BE2C (cell line): ENCODE results near the gene FAM117A.
"Not testable (repeated sequence)": the region's sequence is repeated elsewhere in the genome, so short reads cannot be mapped to it uniquely, and the experiment has no call there.

Source experiments
- DNase-seq: peaks from one replicate; pipeline ENCODE4 v3.0.0-alpha.2; 2020
- H3K27me3 ChIP-seq: fragments of 250-450 bp; sonication (Bioruptor Pico); 2 replicates; pipeline ENCODE4 v1.5.1; 2020; ENCODE audit warnings: mild to moderate bottlenecking
- H3K36me3 ChIP-seq: fragments of 250-450 bp; sonication (Bioruptor Pico); 2 replicates; pipeline ENCODE4 v1.5.1; 2020; ENCODE audit warnings: mild to moderate bottlenecking
- H3K4me1 ChIP-seq: fragments of 250-450 bp; sonication (Bioruptor Pico); 2 replicates; pipeline ENCODE4 v1.5.1; 2020
- H3K4me3 ChIP-seq: 2 replicates; pipeline ENCODE4 v1.5.1; 2011; ENCODE audit warnings: low read depth, low read length
- H3K9me3 ChIP-seq: fragments of 250-450 bp; sonication (Bioruptor Pico); 2 replicates; pipeline ENCODE4 v1.5.1; 2020
- TF ChIP-seq, protein P1 (sequence below): IDR thresholded peaks from 2 replicates; pipeline ENCODE4 v1.5.1; 2012; ENCODE audit warnings: mild to moderate bottlenecking, low read depth, low read length

The FAM117A gene

DNA sequence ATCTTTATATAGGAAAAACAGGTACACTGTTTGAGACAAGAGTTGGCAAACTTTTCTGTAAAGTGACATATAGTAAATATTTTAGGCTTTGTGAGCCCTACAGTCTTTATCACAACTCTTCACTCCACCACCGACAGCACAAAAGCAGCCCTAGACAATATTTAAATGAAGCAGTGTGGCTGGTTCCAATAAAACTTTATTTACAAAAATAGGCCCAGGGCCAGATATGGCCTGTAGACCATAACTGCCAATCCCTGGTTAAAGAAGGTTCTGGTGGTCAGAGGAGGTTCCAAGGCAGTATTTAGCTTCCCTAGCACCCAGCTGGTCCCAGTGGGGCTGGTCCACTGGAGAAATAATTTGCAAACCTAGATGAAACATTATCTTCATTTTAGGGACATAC lies 3.6 kb downstream of the FAM117A start:
- DNase-seq, result no peak
- no peak overlapping the region for H3K4me3 ChIP-seq
- TF ChIP-seq, protein P1, sequence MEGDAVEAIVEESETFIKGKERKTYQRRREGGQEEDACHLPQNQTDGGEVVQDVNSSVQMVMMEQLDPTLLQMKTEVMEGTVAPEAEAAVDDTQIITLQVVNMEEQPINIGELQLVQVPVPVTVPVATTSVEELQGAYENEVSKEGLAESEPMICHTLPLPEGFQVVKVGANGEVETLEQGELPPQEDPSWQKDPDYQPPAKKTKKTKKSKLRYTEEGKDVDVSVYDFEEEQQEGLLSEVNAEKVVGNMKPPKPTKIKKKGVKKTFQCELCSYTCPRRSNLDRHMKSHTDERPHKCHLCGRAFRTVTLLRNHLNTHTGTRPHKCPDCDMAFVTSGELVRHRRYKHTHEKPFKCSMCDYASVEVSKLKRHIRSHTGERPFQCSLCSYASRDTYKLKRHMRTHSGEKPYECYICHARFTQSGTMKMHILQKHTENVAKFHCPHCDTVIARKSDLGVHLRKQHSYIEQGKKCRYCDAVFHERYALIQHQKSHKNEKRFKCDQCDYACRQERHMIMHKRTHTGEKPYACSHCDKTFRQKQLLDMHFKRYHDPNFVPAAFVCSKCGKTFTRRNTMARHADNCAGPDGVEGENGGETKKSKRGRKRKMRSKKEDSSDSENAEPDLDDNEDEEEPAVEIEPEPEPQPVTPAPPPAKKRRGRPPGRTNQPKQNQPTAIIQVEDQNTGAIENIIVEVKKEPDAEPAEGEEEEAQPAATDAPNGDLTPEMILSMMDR, result no peak
- no peaks in the 10 kb centered on the region for H3K9me3 ChIP-seq
- no peaks in the 10 kb centered on the region for H3K27me3 ChIP-seq
- H3K4me1 ChIP-seq, result no peaks in the 10 kb centered on the region; the same call in 1 of the 2 replicates
- no peaks in the 10 kb centered on the region for H3K36me3 ChIP-seq

DNA sequence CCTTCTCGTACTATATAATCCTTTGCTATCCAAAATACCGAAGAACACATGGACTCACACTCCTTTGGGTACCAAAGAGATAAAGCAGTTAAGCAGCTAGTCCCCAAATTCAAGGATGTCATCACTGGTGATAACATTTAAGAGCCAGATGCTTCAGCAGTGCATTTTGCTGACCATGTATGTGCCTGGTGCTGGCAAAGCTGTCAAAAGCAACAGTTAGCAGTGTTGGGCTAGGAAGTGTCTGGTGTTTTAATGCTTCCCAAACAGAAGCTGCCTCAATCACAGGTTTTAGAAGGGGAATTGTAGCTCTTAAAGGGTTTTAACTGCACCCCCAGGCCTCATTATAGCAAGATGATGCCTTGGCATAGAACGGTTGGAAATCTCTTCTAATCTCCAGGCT lies 4.7 kb downstream of the FAM117A start:
- Histone ChIP-seq H3K4me3 (no peak overlapping the region), H3K4me1 (peaks cover 4% of the 10 kb centered on the region), H3K27me3 (no peaks in the 10 kb centered on the region), H3K36me3 (no peaks in the 10 kb centered on the region), H3K9me3 (no peaks in the 10 kb centered on the region)
- no peak for DNase-seq
- TF ChIP-seq, protein P1, result no peak

DNA sequence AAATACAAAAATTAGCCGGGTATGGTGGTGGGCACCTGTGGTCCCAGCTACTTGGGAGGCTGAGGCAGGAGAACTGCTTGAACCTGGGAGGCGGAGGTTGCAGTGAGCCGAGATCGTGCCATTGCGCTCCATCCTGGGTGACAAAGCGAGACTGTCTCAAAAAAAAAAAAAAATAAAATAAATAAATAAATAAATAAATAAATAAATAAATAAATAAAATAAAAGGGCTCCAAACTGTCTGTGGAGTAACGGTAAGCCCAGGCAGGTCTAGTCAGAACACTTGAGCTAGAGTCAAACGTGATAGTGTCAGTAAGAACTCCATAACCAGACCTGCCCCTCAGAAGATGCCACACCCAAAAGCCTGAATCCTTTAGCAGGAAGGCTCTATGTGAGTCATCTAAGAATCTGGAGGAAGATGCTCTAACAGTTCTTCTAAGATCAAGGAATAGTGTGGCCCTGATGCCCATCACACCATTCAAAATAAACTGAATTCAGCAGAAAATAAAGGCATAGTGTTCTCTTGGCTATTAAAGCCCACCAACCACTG lies 5.4 kb downstream of the FAM117A start:
- H3K27me3 ChIP-seq, DNase-seq, H3K36me3 ChIP-seq, H3K4me3 ChIP-seq, H3K4me1 ChIP-seq, H3K9me3 ChIP-seq: not testable (repeated sequence)

DNA sequence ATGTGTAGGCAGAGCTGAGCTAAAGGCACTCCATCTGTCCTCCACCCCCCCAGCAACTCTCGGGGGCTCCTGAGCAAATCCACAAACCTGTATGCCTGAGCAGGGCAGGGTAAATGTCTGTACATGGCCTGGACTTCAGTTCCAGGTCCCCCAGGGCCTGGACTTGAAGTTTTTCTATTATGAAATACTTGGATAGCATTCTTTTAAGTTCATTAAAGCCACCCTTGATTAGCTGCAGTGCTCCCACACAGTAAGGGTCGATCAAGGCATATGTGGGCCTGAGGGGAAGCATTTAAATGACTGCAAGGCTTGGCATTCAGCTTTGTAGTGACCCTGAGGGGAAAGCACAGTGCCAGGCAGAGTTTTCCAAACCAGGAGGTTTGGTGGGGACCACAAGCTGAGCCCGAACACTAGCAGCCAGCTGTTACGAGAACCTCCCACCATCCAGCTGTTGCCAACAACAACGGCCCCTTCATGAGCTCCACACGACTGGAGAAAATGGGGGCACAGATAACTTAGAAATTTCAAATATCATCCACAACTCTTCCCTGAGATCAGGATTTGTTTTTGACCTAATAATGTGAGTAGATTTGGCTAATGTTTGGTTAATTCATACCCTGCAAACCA lies 6.7 kb downstream of the FAM117A start:
- no peaks in the 10 kb centered on the region for H3K27me3 ChIP-seq
- no peak for DNase-seq
- H3K36me3 ChIP-seq, result no peaks in the 10 kb centered on the region
- no peaks in the 10 kb centered on the region; the same call in 1 of the 2 replicates for H3K9me3 ChIP-seq
- no peak overlapping the region for H3K4me3 ChIP-seq
- peaks cover 9% of the 10 kb centered on the region for H3K4me1 ChIP-seq
- TF ChIP-seq, protein P1, result no peak

DNA sequence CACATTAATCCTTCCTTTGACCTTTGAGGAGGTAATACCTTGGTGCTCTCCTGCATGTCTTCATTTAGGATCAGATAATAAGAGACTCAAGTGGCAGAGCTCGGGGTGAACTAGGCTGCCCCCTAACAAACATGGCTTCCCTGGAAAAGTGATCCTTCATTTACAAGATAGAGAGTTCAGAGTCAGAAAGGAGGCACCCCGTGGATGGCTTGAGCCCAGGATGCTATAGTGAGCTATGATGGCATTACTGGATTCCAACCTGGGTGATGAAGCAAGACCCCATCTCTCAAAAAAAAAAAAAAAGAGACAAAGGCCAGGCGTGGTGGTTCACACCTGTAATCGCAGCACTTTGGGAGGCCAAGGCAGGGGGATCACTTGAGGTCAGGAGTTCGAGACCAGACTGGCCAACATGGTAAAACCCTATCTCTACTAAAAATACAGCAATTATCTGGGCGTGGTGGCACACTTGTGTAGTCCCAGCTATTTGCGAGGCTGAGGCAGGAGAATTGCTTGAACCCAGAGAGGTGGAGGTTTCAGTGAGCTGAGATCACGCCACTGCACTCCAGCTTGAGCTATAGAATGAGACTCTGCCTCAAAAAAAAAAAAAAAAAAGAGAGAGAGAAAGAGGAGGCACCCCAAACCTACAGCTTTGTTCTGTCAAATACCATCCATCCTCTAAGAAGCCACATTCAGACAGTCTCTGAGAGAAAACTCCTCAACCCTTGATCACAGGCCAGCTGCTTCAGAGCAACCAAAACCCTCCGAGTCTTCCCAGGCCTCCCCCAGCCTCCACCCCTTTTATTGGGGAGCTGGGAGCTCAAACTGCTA lies 7.4 kb downstream of the FAM117A start:
- TF ChIP-seq, protein P1, result no peak
- Histone ChIP-seq H3K4me3 (no peak overlapping the region), H3K36me3 (no peaks in the 10 kb centered on the region), H3K4me1 (peaks cover 9% of the 10 kb centered on the region), H3K9me3 (no peaks in the 10 kb centered on the region; the same call in 1 of the 2 replicates), H3K27me3 (no peaks in the 10 kb centered on the region)
- no peak for DNase-seq

DNA sequence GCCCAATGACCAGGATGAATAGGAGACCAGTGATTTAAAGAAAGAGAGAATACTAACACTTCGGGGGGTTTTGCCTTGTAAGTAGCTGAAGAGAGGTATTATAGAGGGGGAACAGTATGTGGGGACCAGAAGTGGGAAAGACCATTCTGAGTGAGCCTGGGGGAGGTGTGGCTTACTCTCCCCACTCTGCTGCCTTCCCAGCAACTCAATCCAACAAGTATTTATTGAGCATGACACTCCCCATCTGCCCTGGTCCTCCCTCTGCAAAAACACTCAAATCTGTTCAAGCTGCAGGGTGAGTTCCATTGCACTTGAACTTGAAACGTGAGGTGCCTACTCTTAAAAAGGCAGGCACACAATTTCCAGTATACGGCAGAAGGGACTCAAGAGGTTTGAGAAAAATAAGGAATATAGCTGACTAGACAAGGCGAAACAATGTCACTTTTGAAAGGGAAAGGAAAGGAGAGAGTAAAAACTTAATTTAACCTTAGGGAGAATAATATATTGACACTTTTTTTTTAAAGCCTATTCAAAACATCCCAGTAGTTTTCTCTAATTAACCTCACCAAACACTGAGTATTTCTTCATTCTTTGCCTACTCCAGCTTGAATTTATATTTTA lies 8.2 kb downstream of the FAM117A start:
- no peaks in the 10 kb centered on the region for H3K36me3 ChIP-seq

More for the DNA sequence above, 8.2 kb downstream of the FAM117A start:
- no peak for DNase-seq
- no peaks in the 10 kb centered on the region for H3K27me3 ChIP-seq
- peaks cover 9% of the 10 kb centered on the region for H3K4me1 ChIP-seq
- H3K4me3 ChIP-seq, result no peak overlapping the region
- TF ChIP-seq, protein P1, result no peak
- H3K9me3 ChIP-seq, result no peaks in the 10 kb centered on the region; the same call in 1 of the 2 replicates
